IPS DF 6.9 (cell line): ENCODE results near the gene LRP1B.

Experiments
- DNase-seq: peaks from one replicate; pipeline ENCODE4 v3.0.0-alpha.2; 2013; ENCODE audit warnings: low read depth, low spot score
- H3K27ac ChIP-seq: one replicate; pipeline ENCODE4 v1.5.1; 2013; ENCODE audit warnings: low read length, control low read depth
- H3K27me3 ChIP-seq: 2 replicates; pipeline ENCODE4 v1.6.1; 2013; ENCODE audit warnings: mild to moderate bottlenecking, low read length; ENCODE audit not compliant: control insufficient read depth, insufficient read depth
- H3K36me3 ChIP-seq: 2 replicates; pipeline ENCODE4 v1.6.1; 2013; ENCODE audit warnings: low read length; ENCODE audit not compliant: control insufficient read depth, insufficient read depth
- H3K4me1 ChIP-seq: 2 replicates; pipeline ENCODE4 v1.6.1; 2013; ENCODE audit warnings: low read length; ENCODE audit not compliant: control insufficient read depth, insufficient read depth
- H3K4me3 ChIP-seq: 2 replicates; pipeline ENCODE4 v1.5.1; 2013; ENCODE audit warnings: mild to moderate bottlenecking, low read length
- H3K9me3 ChIP-seq: 2 replicates; pipeline ENCODE4 v1.6.1; 2013; ENCODE audit warnings: low read length, inconsistent platforms; ENCODE audit not compliant: control insufficient read depth, insufficient read depth
- WGBS: extraction: QIAGEN DNeasy Blood & Tissue Kit; methylation state at CpG from one replicate; pipeline ENCODE4 v1.1.7; 2013; ENCODE audit warnings: mixed read lengths, missing lambda C conversion rate; ENCODE audit not compliant: insufficient read length, insufficient coverage; 5-methylcytosine and 5-hydroxymethylcytosine counted together

The LRP1B gene

GRCh38 chr2:141492816-141493215, 638.0 kb downstream of the LRP1B start:
- H3K27me3 ChIP-seq: no peaks in the 10 kb centered on the region
- no peaks in the 10 kb centered on the region for H3K36me3 ChIP-seq
- no peaks in the 10 kb centered on the region for H3K9me3 ChIP-seq
- DNase-seq: no peak
- no peaks in the 10 kb centered on the region for H3K4me1 ChIP-seq
- H3K27ac ChIP-seq: no peak overlapping the region
- no peak overlapping the region for H3K4me3 ChIP-seq
- no CpG with 5 or more reads among the region's 3 CpGs for WGBS

DNA sequence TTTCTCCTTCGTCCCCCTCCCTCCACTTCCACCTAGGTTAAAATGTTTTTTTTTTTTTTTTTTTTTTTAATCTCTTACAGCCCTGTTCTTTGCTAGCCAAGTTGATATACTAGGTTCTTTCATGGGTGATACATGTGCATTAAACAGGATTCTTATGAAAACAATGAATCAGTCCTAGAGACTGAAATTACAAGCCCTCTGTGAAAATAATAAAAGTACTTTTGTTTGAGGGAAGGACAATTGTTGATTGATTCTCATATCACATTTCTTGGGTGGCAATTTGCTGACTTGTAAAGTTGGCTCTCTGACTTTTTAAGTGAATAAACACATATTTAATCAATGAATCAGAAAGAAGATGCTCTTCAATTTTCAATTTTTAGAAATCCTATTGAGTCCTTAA, 639.9 kb downstream of the LRP1B start:
- WGBS: no CpG with 5 or more reads among the region's 1 CpG
- Histone ChIP-seq H3K4me3 (no peak overlapping the region), H3K4me1 (no peaks in the 10 kb centered on the region), H3K36me3 (no peaks in the 10 kb centered on the region), H3K27ac (no peak overlapping the region), H3K9me3 (no peaks in the 10 kb centered on the region), H3K27me3 (no peaks in the 10 kb centered on the region)
- DNase-seq: no peak

- Histone ChIP-seq H3K36me3 (no peaks in the 10 kb centered on the region), H3K9me3 (no peaks in the 10 kb centered on the region), H3K4me1 (no peaks in the 10 kb centered on the region), H3K4me3 (no peak overlapping the region), H3K27me3 (no peaks in the 10 kb centered on the region), H3K27ac (no peak overlapping the region)
- DNase-seq: no peak
- no CpG with 5 or more reads among the region's 3 CpGs for WGBS
Measured at GRCh38 chr2:141482697-141483096, 648.1 kb downstream of the LRP1B start.

GRCh38 chr2:141475801-141476200, 655.0 kb downstream of the LRP1B start:
- Histone ChIP-seq H3K27me3 (no peaks in the 10 kb centered on the region), H3K27ac (no peak overlapping the region), H3K4me1 (no peaks in the 10 kb centered on the region), H3K4me3 (no peak overlapping the region), H3K36me3 (no peaks in the 10 kb centered on the region), H3K9me3 (no peaks in the 10 kb centered on the region)
- WGBS: 100% methylated on average over 1 of the region's 6 CpGs
- DNase-seq: no peak

DNA sequence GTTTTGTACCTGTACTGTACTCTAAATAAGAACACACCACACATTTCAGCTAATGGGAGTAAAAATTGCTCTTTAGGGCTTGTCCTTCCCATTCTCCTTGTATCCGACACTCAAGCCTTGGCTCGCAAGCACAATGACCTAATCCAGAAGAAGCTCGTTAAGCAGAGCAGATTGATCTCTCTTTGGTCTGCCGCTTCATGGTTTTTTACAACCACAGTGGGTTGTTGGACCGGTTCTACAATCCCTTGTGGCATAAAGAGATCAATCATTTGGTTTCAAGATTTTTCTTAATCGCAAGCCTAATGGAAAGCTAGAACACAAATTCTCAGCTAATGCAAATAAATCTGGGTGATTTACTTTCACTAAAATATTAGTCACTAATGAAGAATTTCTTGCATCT, 662.1 kb downstream of the LRP1B start:
- Histone ChIP-seq H3K9me3 (no peaks in the 10 kb centered on the region), H3K27me3 (no peaks in the 10 kb centered on the region), H3K4me3 (no peak overlapping the region), H3K36me3 (no peaks in the 10 kb centered on the region), H3K4me1 (peaks cover 2% of the 10 kb centered on the region; the same call in 1 of the 2 replicates), H3K27ac (no peak overlapping the region)
- WGBS: no CpG with 5 or more reads among the region's 6 CpGs
- no peak for DNase-seq

- H3K36me3 ChIP-seq: no peaks in the 10 kb centered on the region
- H3K27me3 ChIP-seq: no peaks in the 10 kb centered on the region
- H3K4me1 ChIP-seq: peaks cover 2% of the 10 kb centered on the region; the same call in 1 of the 2 replicates
- H3K9me3 ChIP-seq: no peaks in the 10 kb centered on the region
- WGBS: no CpG with 5 or more reads among the region's 1 CpG
- DNase-seq: no peak
- no peak overlapping the region for H3K4me3 ChIP-seq
- no peak overlapping the region for H3K27ac ChIP-seq
Measured at GRCh38 chr2:141467331-141467730, 663.5 kb downstream of the LRP1B start.

- Histone ChIP-seq H3K9me3 (no peaks in the 10 kb centered on the region), H3K36me3 (no peaks in the 10 kb centered on the region), H3K4me1 (peaks cover 2% of the 10 kb centered on the region; the same call in 1 of the 2 replicates), H3K27ac (no peak overlapping the region), H3K27me3 (no peaks in the 10 kb centered on the region), H3K4me3 (no peak overlapping the region)
- DNase-seq: no peak
Measured at GRCh38 chr2:141464995-141465394, 665.8 kb downstream of the LRP1B start.

- WGBS: no CpG with 5 or more reads among the region's 7 CpGs
- no peaks in the 10 kb centered on the region for H3K36me3 ChIP-seq
- H3K27ac ChIP-seq: no peak overlapping the region
Measured at GRCh38 chr2:141458351-141458750, 672.5 kb downstream of the LRP1B start.

GRCh38 chr2:141455877-141456276, 674.9 kb downstream of the LRP1B start:
- no peak for DNase-seq
- Histone ChIP-seq H3K36me3 (no peaks in the 10 kb centered on the region), H3K27me3 (no peaks in the 10 kb centered on the region), H3K9me3 (no peaks in the 10 kb centered on the region), H3K27ac (no peak overlapping the region), H3K4me1 (no peaks in the 10 kb centered on the region), H3K4me3 (no peak overlapping the region)
- WGBS: no CpG with 5 or more reads among the region's 2 CpGs

More at GRCh38 chr2:141458351-141458750, 672.5 kb downstream of the LRP1B start:
- no peak for DNase-seq
- Histone ChIP-seq H3K4me3 (no peak overlapping the region), H3K27me3 (no peaks in the 10 kb centered on the region), H3K4me1 (no peaks in the 10 kb centered on the region), H3K9me3 (no peaks in the 10 kb centered on the region)

GRCh38 chr2:141455211-141455826, 675.5 kb downstream of the LRP1B start:
- Histone ChIP-seq H3K36me3 (no peaks in the 10 kb centered on the region), H3K27me3 (no peaks in the 10 kb centered on the region), H3K4me1 (no peaks in the 10 kb centered on the region), H3K9me3 (no peaks in the 10 kb centered on the region), H3K4me3 (no peak overlapping the region), H3K27ac (no peak overlapping the region)
- WGBS: no CpG with 5 or more reads among the region's 7 CpGs
- DNase-seq: no peak

GRCh38 chr2:141440072-141440635, 690.7 kb downstream of the LRP1B start:
- no peaks in the 10 kb centered on the region for H3K9me3 ChIP-seq
- H3K27me3 ChIP-seq: no peaks in the 10 kb centered on the region
- no peaks in the 10 kb centered on the region for H3K36me3 ChIP-seq
- DNase-seq: no peak
- H3K4me3 ChIP-seq: no peak overlapping the region
- H3K27ac ChIP-seq: no peak overlapping the region
- no peaks in the 10 kb centered on the region for H3K4me1 ChIP-seq
- WGBS: no CpG with 5 or more reads among the region's 17 CpGs
